GM12878 (cell line): ENCODE measurements around the gene SYCE1. TPM values are rescaled to one million over a fixed set of nuclear protein-coding genes. Genes with fewer than 3 reads are reported as not detected.

ENCODE experiments used
- ATAC-seq: fragments of 200-7000 bp; cut with Tn5 transposase; 3 replicates; pipeline ENCODE4 v1.9.1; 2020; ENCODE audit warnings: mild to moderate bottlenecking, moderate library complexity
- BruUV-seq: library from RNA; stranded (reverse); fragments of 400-500 nt; replicated peaks from 2 replicates; lab custom pipeline; 2021; lab: Mats Ljungman, UMichigan
- CTCF ChIA-PET: fragments of 300-600 bp; sonication (Branson Sonifier 250); formaldehyde crosslinking; extraction: SDS; loops from one replicate; lab custom pipeline; 2021; ENCODE audit warnings: inconsistent platforms; lab: Yijun Ruan, JAX
- POLR2A ChIA-PET: fragments of 350-600 bp; formaldehyde crosslinking; extraction: SDS; loops from one replicate; lab custom pipeline; 2021; ENCODE audit warnings: inconsistent platforms; lab: Charles Lee
- RAD21 ChIA-PET: fragments of 300-600 bp; sonication (Branson Sonifier 250); formaldehyde crosslinking; loops from one replicate; lab custom pipeline; 2023; ENCODE audit warnings: antibody characterized with exemption; ENCODE audit not compliant: unreplicated experiment; lab: Charles Lee
- SMC1A ChIA-PET: fragments of 300-600 bp; sonication (Branson Sonifier 250); formaldehyde crosslinking; loops from one replicate; lab custom pipeline; 2023; ENCODE audit not compliant: unreplicated experiment, uncharacterized antibody; lab: Charles Lee
- DNase-seq: peaks from one replicate; pipeline ENCODE4 v3.0.0-alpha.2; 2011; ENCODE audit warnings: low read depth, low spot score
- FAIRE-seq: peaks from 3 replicates; lab custom pipeline; 2011; peaks lifted over from hg19 to GRCh38; lab: Jason Lieb, UNC
- H2AFZ ChIP-seq: 2 replicates; pipeline ENCODE4 v1.6.0; 2011; ENCODE audit warnings: low read depth, low read length, control low read depth; ENCODE audit not compliant: control insufficient read depth
- H3K27ac ChIP-seq: 2 replicates; pipeline ENCODE4 v1.5.1; 2011; ENCODE audit warnings: control low read depth; ENCODE audit not compliant: control insufficient read depth, insufficient read depth
- H3K27me3 ChIP-seq, 2 experiments: replicated peaks in 1 of 2; 2 replicates each; pipeline versions ENCODE4 v1.6.0 to v1.6.1; 2011; ENCODE audit warnings: low read length in 1 of 2; ENCODE audit not compliant: control insufficient read depth in 2 of 2, insufficient read depth in 2 of 2
- H3K36me3 ChIP-seq, 2 experiments: 2 replicates each; pipeline ENCODE4 v1.5.1; 2011; ENCODE audit warnings: low read length in 1 of 2; ENCODE audit not compliant: control insufficient read depth in 2 of 2, insufficient read depth in 2 of 2
- H3K4me1 ChIP-seq: 2 replicates; pipeline ENCODE4 v1.6.1; 2011; ENCODE audit warnings: mild to moderate bottlenecking, low read length, moderate library complexity, mixed read lengths; ENCODE audit not compliant: control insufficient read depth, insufficient read depth
- H3K4me2 ChIP-seq: 2 replicates; pipeline ENCODE4 v1.6.0; 2011; ENCODE audit warnings: control low read depth; ENCODE audit not compliant: control insufficient read depth, insufficient read depth
- H3K4me3 ChIP-seq: fragments of 200-600 bp; sonication (generic); 2 replicates; pipeline ENCODE4 v1.5.1; 2016
- H3K79me2 ChIP-seq: 2 replicates; pipeline ENCODE4 v1.6.0; 2011; ENCODE audit warnings: low read length; ENCODE audit not compliant: control insufficient read depth, insufficient read depth
- H3K9ac ChIP-seq: 2 replicates; pipeline ENCODE4 v1.8.0; 2011; ENCODE audit warnings: low read length, control low read depth, mixed read lengths; ENCODE audit not compliant: control insufficient read depth, insufficient read depth
- H3K9me3 ChIP-seq: replicated peaks from 3 replicates; pipeline ENCODE4 v1.5.1; 2011; ENCODE audit warnings: mild to moderate bottlenecking, low read length; ENCODE audit not compliant: control insufficient read depth, insufficient read depth
- H4K20me1 ChIP-seq: 2 replicates; pipeline ENCODE4 v1.6.0; 2011; ENCODE audit not compliant: control insufficient read depth, insufficient read depth
- EED ChIP-seq: sonication (generic); IDR thresholded peaks from 2 replicates; pipeline ENCODE4 v1.6.1; 2016; ENCODE audit warnings: antibody characterized with exemption, low read depth
- ETV6 ChIP-seq, 2 experiments: fragments of 450-650 bp in 1 of 2; IDR thresholded peaks in 1 of 2; conservative IDR thresholded peaks in 1 of 2; 2 replicates each; pipeline ENCODE4 v1.6.1; 2014; ENCODE audit warnings: antibody characterized with exemption in 1 of 2, borderline replicate concordance in 1 of 2, low read depth in 1 of 2, mild to moderate bottlenecking in 1 of 2, moderate library complexity in 1 of 2
- KAT2A ChIP-seq: conservative IDR thresholded peaks from 2 replicates; pipeline ENCODE4 v1.6.1; 2011; ENCODE audit warnings: low read depth, low read length; ENCODE audit not compliant: control insufficient read depth
- TAF1 ChIP-seq: IDR thresholded peaks from 2 replicates; pipeline ENCODE4 v1.6.1; 2011; ENCODE audit warnings: mild to moderate bottlenecking, low read depth, low read length, borderline replicate concordance
- WGBS: methylation state at CpG from one replicate; pipeline ENCODE4 v1.1.6; 2016; ENCODE audit warnings: low lambda C conversion rate; ENCODE audit not compliant: insufficient replicate concordance, insufficient coverage; ENCODE audit errors: missing lambda C conversion rate; 5-methylcytosine and 5-hydroxymethylcytosine counted together
- in situ Hi-C: fragments of 300-500 bp; cut with MboI; formaldehyde crosslinking; loops from 9 replicates; pipeline ENCODE4 v1.14.3; 2018; ENCODE audit warnings: mixed read lengths
- intact Hi-C: fragments of 100-400 bp; cut with micrococcal nuclease; formaldehyde crosslinking; loops from one replicate; pipeline ENCODE4 v1.14.2; 2022; ENCODE audit not compliant: unreplicated experiment
- polyA plus RNA-seq, 11 experiments: library from polyadenylated mRNA; depleted of rRNA in 4 of 11; unstranded in 6 of 11; stranded (reverse) in 5 of 11; fragments of >200 nt; fragmentation: Nextera tagmentation in 4 of 11; fragmentation: Illumina TruSeq in 1 of 11; extraction: Ambion mirVana in 4 of 11; extraction: Trizol in 1 of 11; gene quantifications; 1 replicate in 1 of 11; 2 replicates in 10 of 11; pipeline versions ENCODE4 v1.2.1 to v1.2.3, GENCODE V29; 2011 to 2016; ENCODE audit warnings: inconsistent platforms in 2 of 11, missing spikeins in 2 of 11, low read depth in 1 of 11
- total RNA-seq, 4 experiments: library from RNA; depleted of rRNA in 3 of 4; stranded (reverse); fragments of >200 nt in 3 of 4; fragmentation: Illumina TruSeq in 1 of 4; extraction: Trizol in 1 of 4; gene quantifications; 2 replicates each; pipeline versions ENCODE4 v1.2.1 to v1.2.3, GENCODE V29; 2013 to 2021
- TF ChIP-seq, protein P1 (sequence below): IDR thresholded peaks from 2 replicates; pipeline ENCODE4 v1.6.1; 2011; ENCODE audit warnings: mild to moderate bottlenecking, low read depth, low read length, moderate library complexity; ENCODE audit not compliant: insufficient replicate concordance

Gene SYCE1
- total and polyA plus RNA-seq, 10 of the 15 experiments (the other 5 are each of a cell fraction or from before 2014, with no cell fraction given) = not detected

DNA sequence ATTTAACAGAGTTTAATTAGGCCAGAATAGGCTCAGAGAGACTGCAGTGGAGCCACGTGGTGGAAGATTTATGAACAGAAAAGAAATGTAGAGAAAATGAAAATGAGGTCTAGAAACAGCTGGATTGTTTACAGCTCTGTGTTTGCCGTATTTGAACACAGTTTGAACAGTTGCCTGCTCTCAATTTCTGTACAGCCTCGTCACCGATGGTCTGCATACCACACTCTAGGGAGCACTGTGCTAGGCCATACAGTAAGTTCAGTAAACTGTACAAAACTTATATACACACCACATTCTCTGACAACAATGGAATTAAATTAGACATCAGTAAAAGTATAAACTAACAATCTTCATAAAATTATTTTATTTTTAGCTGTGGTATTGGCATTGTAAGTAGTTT is 49.3 kb downstream of the SYCE1 start (continued):
- TF ChIP-seq KAT2A (no peak), TAF1 (no peak), EED (no peak)
- TF ChIP-seq, protein P1, sequence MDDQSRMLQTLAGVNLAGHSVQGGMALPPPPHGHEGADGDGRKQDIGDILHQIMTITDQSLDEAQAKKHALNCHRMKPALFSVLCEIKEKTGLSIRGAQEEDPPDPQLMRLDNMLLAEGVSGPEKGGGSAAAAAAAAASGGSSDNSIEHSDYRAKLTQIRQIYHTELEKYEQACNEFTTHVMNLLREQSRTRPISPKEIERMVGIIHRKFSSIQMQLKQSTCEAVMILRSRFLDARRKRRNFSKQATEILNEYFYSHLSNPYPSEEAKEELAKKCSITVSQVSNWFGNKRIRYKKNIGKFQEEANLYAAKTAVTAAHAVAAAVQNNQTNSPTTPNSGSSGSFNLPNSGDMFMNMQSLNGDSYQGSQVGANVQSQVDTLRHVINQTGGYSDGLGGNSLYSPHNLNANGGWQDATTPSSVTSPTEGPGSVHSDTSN = no peak

DNA sequence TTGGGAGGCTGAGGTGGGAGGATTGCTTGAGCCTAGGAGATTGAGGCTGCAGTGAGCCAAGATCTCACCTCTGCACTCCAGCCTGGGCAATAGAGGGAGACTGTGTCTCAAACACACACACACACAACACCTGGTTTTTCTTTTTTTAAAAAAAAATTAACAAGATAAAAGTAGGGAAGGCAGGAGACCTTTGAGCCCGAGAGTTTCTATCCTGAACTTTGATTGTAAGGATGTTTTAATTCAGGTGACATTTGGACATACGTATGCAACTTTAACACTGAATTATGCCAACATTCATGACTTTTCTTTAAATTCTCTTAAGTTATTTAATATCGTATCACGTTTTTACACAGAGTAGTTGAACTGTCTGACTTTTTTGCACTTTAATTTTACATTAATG is 49.9 kb downstream of the SYCE1 start:
- POLR2A ChIA-PET = no interaction called here
- no peak for FAIRE-seq
- no peak overlapping the region for H3K4me3 ChIP-seq
- intact Hi-C loops (no loop called here), in situ Hi-C loops (no loop called here)
- no peaks in the 10 kb centered on the region for H3K36me3 ChIP-seq
- no peak for TF ChIP-seq ETV6 (conservative IDR thresholded peaks at IDR 0.05 in 1 of 2, IDR thresholded peaks at IDR 0.05 in 1 of 2; ENCODE audit: borderline replicate concordance in 1 of 2, low read depth in 1 of 2)
- H3K79me2 ChIP-seq = no peaks in the 10 kb centered on the region
- no peak overlapping the region for H3K4me2 ChIP-seq
- H3K4me1 ChIP-seq = no peaks in the 10 kb centered on the region
- SMC1A ChIA-PET = no interaction called here
- H4K20me1 ChIP-seq = no peaks in the 10 kb centered on the region
- H3K27ac ChIP-seq = no peak overlapping the region
- no peak for DNase-seq
- no peak for ATAC-seq
- H3K9me3 ChIP-seq = no peaks in the 10 kb centered on the region; the same call in 2 of the 3 replicates
- RAD21 ChIA-PET = no interaction called here
- 37% methylated on average over 4 of the region's 4 CpGs for WGBS
- H3K9ac ChIP-seq = no peak overlapping the region
- BruUV-seq = no TSS peak
- H2AFZ ChIP-seq = no peak overlapping the region
- CTCF ChIA-PET = interaction anchor here (1.2 kb wide), 1 partner anchor 12 kb away, joined by 3 read pairs; no protein-coding TSS in a partner anchor
- H3K27me3 ChIP-seq = no peaks in the 10 kb centered on the region; a peak in 1 of 4 replicates
